Mammary epithelial cell (primary cell): ENCODE results near the gene DMP1.

Source experiments
- EZH2 ChIP-seq: IDR thresholded peaks from 2 replicates; pipeline ENCODE4 v1.6.1; 2012; ENCODE audit warnings: low read length, inconsistent platforms, borderline replicate concordance
- TF ChIP-seq, protein P1 (sequence below), 2 donors: IDR thresholded peaks in 1 of 2; conservative IDR thresholded peaks in 1 of 2; 2 replicates each; pipeline ENCODE4 v1.5.1; 2011 to 2012; ENCODE audit warnings: inconsistent platforms in 2 of 2, low read length in 2 of 2, mild to moderate bottlenecking in 2 of 2, control low read depth in 1 of 2, low read depth in 1 of 2; ENCODE audit not compliant: insufficient read depth in 1 of 2; ENCODE audit errors: extremely low read depth in 1 of 2

DNA sequence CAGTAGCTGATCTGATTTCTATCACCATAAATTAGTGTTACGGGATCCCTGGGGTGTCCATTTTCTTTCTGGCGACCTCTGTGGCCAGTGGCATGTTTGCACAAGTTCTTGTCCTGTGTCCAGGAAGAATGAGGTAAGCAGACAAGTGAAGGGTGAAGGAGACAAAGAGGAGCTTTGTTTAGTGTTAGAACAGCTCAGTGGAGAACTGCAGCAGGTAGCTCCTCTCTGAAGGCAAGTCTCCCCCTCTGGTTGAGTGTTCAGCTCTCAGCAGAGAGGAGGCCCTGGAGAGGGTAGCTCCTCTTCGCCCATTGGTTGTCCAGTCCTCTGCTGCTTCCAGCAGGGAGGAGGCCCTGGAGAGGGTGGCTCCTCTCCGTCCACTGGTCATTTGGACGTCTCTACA lies 47.2 kb downstream of the DMP1 start:
- TF ChIP-seq, protein P1, sequence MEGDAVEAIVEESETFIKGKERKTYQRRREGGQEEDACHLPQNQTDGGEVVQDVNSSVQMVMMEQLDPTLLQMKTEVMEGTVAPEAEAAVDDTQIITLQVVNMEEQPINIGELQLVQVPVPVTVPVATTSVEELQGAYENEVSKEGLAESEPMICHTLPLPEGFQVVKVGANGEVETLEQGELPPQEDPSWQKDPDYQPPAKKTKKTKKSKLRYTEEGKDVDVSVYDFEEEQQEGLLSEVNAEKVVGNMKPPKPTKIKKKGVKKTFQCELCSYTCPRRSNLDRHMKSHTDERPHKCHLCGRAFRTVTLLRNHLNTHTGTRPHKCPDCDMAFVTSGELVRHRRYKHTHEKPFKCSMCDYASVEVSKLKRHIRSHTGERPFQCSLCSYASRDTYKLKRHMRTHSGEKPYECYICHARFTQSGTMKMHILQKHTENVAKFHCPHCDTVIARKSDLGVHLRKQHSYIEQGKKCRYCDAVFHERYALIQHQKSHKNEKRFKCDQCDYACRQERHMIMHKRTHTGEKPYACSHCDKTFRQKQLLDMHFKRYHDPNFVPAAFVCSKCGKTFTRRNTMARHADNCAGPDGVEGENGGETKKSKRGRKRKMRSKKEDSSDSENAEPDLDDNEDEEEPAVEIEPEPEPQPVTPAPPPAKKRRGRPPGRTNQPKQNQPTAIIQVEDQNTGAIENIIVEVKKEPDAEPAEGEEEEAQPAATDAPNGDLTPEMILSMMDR (conservative IDR thresholded peaks at IDR 0.05 in 1 of 2, IDR thresholded peaks at IDR 0.05 in 1 of 2; ENCODE audit: extremely low read depth in 1 of 2, insufficient read depth in 1 of 2, low read depth in 1 of 2, low read length in 2 of 2): no peak
- TF ChIP-seq EZH2: no peak
